ENCODE data around the gene HEMK1. TPM values are rescaled to one million over a fixed set of nuclear protein-coding genes. Genes with fewer than 3 reads are reported as not detected.

The HEMK1 gene
- total and polyA plus RNA-seq, 2 donors (not counting 3 experiments of a cell fraction or from before 2014, with no cell fraction given), result 14.2 to 15.2 TPM

GRCh38 chr3:50551054-50551659 lies 18.2 kb upstream of the HEMK1 start:
- Histone ChIP-seq H3K27me3 (ENCODE audit: control insufficient read depth in 2 of 2, insufficient read depth in 2 of 2, low read length in 2 of 2) (no peaks in the 10 kb centered on the region), H3K9me1 (replicated peaks; ENCODE audit: control insufficient read depth, extremely low read depth, insufficient read depth, low read length) (no peaks in the 10 kb centered on the region), H3K9me3 (replicated peaks; ENCODE audit: control insufficient read depth, insufficient read depth, low read length) (no peaks in the 10 kb centered on the region), H2AFZ (ENCODE audit: low read depth, low read length) (no peak overlapping the region), H3K4me1 (ENCODE audit: control insufficient read depth, extremely low read depth, insufficient read depth, low read length) (no peaks in the 10 kb centered on the region), H4K20me1 (replicated peaks; ENCODE audit: control insufficient read depth, extremely low read depth, insufficient read depth, low read length) (no peaks in the 10 kb centered on the region), H3K27ac (ENCODE audit: insufficient read depth, low read depth, low read length) (no peak overlapping the region), H3K9ac (replicated peaks; ENCODE audit: extremely low read depth, insufficient read depth, low read length) (no peak overlapping the region), H3K36me3 (ENCODE audit: control insufficient read depth in 2 of 2, extremely low read depth in 1 of 2, insufficient read depth in 2 of 2, low read length in 2 of 2) (no peaks in the 10 kb centered on the region), H3K4me2 (ENCODE audit: insufficient read depth, low read length) (no peak overlapping the region), H3K4me3 (replicated peaks in 1 of 3; ENCODE audit: insufficient read depth in 1 of 3, low read depth in 1 of 3, low read length in 3 of 3) (no peak overlapping the region), H3K79me2 (ENCODE audit: control insufficient read depth, insufficient read depth, low read length) (no peaks in the 10 kb centered on the region)
- FAIRE-seq, result no peak
- CTCF ChIA-PET, result interaction anchor here (0.9 to 4.7 kb wide), 7 partner anchors 8 to 1037 kb away, joined by 3 to 36 read pairs (median 3); no protein-coding TSS in a partner anchor
- no TSS peak for BruUV-seq (replicated peaks)
- POLR2A ChIA-PET, result no interaction called here
- dilution Hi-C loops (cut with MboI; ENCODE audit: extremely low pct_ligation_motif_present, low sequenced_read_pairs), result no loop called here
- TF ChIP-seq, protein P1, sequence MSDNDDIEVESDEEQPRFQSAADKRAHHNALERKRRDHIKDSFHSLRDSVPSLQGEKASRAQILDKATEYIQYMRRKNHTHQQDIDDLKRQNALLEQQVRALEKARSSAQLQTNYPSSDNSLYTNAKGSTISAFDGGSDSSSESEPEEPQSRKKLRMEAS (IDR thresholded peaks at IDR 0.05; ENCODE audit: insufficient read depth, insufficient read length), result no peak
- TF ChIP-seq, protein P2, sequence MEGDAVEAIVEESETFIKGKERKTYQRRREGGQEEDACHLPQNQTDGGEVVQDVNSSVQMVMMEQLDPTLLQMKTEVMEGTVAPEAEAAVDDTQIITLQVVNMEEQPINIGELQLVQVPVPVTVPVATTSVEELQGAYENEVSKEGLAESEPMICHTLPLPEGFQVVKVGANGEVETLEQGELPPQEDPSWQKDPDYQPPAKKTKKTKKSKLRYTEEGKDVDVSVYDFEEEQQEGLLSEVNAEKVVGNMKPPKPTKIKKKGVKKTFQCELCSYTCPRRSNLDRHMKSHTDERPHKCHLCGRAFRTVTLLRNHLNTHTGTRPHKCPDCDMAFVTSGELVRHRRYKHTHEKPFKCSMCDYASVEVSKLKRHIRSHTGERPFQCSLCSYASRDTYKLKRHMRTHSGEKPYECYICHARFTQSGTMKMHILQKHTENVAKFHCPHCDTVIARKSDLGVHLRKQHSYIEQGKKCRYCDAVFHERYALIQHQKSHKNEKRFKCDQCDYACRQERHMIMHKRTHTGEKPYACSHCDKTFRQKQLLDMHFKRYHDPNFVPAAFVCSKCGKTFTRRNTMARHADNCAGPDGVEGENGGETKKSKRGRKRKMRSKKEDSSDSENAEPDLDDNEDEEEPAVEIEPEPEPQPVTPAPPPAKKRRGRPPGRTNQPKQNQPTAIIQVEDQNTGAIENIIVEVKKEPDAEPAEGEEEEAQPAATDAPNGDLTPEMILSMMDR (IDR thresholded peaks at IDR 0.05; ENCODE audit: extremely low read depth in 1 of 2, insufficient read depth in 1 of 2, low read depth in 1 of 2, low read length in 2 of 2), result no peak
- no peak for TF ChIP-seq GATA2 (IDR thresholded peaks at IDR 0.05; ENCODE audit: insufficient read depth, insufficient read length, low read depth, low read length)
- no peak for TF ChIP-seq FOS (IDR thresholded peaks at IDR 0.05; ENCODE audit: borderline replicate concordance, insufficient read depth, low read length)
- no peak for TF ChIP-seq POLR2AphosphoS5 (IDR thresholded peaks at IDR 0.05; ENCODE audit: insufficient read depth, low read depth, low read length)
- TF ChIP-seq JUN (IDR thresholded peaks at IDR 0.05; ENCODE audit: borderline replicate concordance, insufficient read depth, insufficient read length, low read depth), result no peak
- TF ChIP-seq POLR2A (IDR thresholded peaks at IDR 0.05; ENCODE audit: low read depth, low read length), result no peak
- no peak for DNase-seq (ENCODE audit: low read depth, low spot score)
- intact Hi-C loops (cut with micrococcal nuclease), result loop anchor here (2.0 kb wide), 1 partner anchor 32 kb away; no protein-coding TSS in a partner anchor
